GM21717 (cell line): Measurements from ENCODE around the gene ATP6V0C.
"Not testable (repeated sequence)": the region's sequence is repeated elsewhere in the genome, so short reads cannot be mapped to it uniquely, and the experiment has no call there.

Source experiments
- ATAC-seq: cut with Tn5 transposase; IDR thresholded peaks from one replicate; pipeline ENCODE4 v1.9.1; 2021; ENCODE audit warnings: mild to moderate bottlenecking, moderate library complexity; ENCODE audit not compliant: unreplicated experiment

Gene ATP6V0C

GRCh38 chr16:2527071-2527783 is 13.5 kb downstream of the ATP6V0C start:
- ATAC-seq: no peak

- no peak for ATAC-seq
Observed at GRCh38 chr16:2527784-2528100, 14.0 kb downstream of the ATP6V0C start.

- no peak for ATAC-seq
Observed at GRCh38 chr16:2528161-2529060, 14.7 kb downstream of the ATP6V0C start.

GRCh38 chr16:2529061-2529931 is 15.5 kb downstream of the ATP6V0C start:
- ATAC-seq: no peak

- ATAC-seq: no peak
Observed at GRCh38 chr16:2529961-2530628, 16.3 kb downstream of the ATP6V0C start.

GRCh38 chr16:2530629-2531318 is 17.0 kb downstream of the ATP6V0C start:
- no peak for ATAC-seq

- ATAC-seq: peak; percentile 4
Observed at GRCh38 chr16:2531371-2531695, 17.6 kb downstream of the ATP6V0C start, which contains the start of gene CEMP1. CEMP1 (minus strand) TSS chr16:2531408; CDS start chr16:2531073, 335 bp downstream.

GRCh38 chr16:2531696-2532493 is 18.1 kb downstream of the ATP6V0C start:
- peak; percentile 56 for ATAC-seq

- ATAC-seq: no peak
Observed at GRCh38 chr16:2532494-2533141, 18.9 kb downstream of the ATP6V0C start.

- ATAC-seq: not testable (repeated sequence)
Observed at GRCh38 chr16:2533142-2533755, 19.5 kb downstream of the ATP6V0C start.

GRCh38 chr16:2533912-2534311 is 20.2 kb downstream of the ATP6V0C start:
- no peak for ATAC-seq

GRCh38 chr16:2534335-2534734 is 20.6 kb downstream of the ATP6V0C start:
- not testable (repeated sequence) for ATAC-seq

GRCh38 chr16:2535625-2536013 is 21.9 kb downstream of the ATP6V0C start:
- no peak for ATAC-seq

- peak; percentile 68 for ATAC-seq
Observed at GRCh38 chr16:2537451-2538379, 24.0 kb downstream of the ATP6V0C start, which contains the start of gene PDPK1. PDPK1 (plus strand) TSS chr16:2538021; CDS start chr16:2538113, 92 bp downstream.

GRCh38 chr16:2539192-2539844 is 25.6 kb downstream of the ATP6V0C start:
- ATAC-seq: not testable (repeated sequence)

GRCh38 chr16:2539845-2540458 is 26.2 kb downstream of the ATP6V0C start:
- not testable (repeated sequence) for ATAC-seq
